K562 (cell line): ENCODE results near the gene HDAC6.

Experiments
- NBN ChIP-seq: fragments of 450-650 bp; IDR thresholded peaks from 2 replicates; pipeline ENCODE4 v1.6.1; 2016; ENCODE audit warnings: low read depth, mild to moderate bottlenecking
- TAF1 ChIP-seq: IDR thresholded peaks from 2 replicates; pipeline ENCODE4 v1.6.1; 2011; ENCODE audit warnings: mild to moderate bottlenecking, low read length, moderate library complexity; ENCODE audit not compliant: insufficient read depth, control insufficient read depth, severe bottlenecking; ENCODE audit errors: extremely low read depth

DNA sequence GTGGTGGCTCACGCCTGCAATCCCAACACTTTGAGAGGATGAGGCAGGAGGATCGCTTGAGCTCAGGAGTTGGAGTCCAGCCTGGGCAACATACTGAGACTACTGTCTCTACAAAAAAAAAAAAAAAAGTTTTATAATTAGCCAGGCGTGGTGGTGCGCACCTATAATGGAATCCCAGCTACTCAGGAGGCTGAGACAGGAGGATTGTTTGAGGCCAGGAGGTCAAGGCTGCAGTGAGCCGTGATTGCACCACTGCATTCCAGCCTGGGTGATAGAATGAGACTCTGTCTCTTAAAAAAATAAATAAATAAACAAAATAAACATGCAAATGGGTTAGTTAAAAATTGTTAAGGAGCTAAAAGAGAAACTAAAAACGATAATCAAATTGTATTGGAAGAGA lies 32.6 kb upstream of the HDAC6 start:
- no peak for TF ChIP-seq NBN
- TF ChIP-seq TAF1: no peak
